Stomach (tissue), 9 donors: ENCODE results near the gene MKNK2. TPM values are rescaled to one million over a fixed set of nuclear protein-coding genes. Genes with fewer than 3 reads are reported as not detected.

Experiments
- DNase-seq, 2 donors: peaks; one replicate each; pipeline versions ENCODE4 v3.0.0 to v3.0.0-alpha.2; 2013 to 2019
- H3K27ac ChIP-seq, 5 donors: fragments of 200-600 bp in 4 of 5; sonication (generic) in 4 of 5; one replicate each; pipeline ENCODE4 v1.5.1; 2013 to 2019; ENCODE audit warnings: mild to moderate bottlenecking in 1 of 5, moderate library complexity in 1 of 5
- H3K27me3 ChIP-seq, 3 donors: fragments of 200-600 bp; sonication (generic); one replicate each; pipeline ENCODE4 v1.5.1; 2017 to 2019; ENCODE audit warnings: mixed run types in 1 of 3
- H3K36me3 ChIP-seq, 4 donors: fragments of 200-600 bp; sonication (generic); 1 replicate in 3 of 4; 2 replicates in 1 of 4; pipeline ENCODE4 v1.5.1; 2016 to 2019
- H3K4me1 ChIP-seq, 4 donors: fragments of 200-600 bp; sonication (generic); one replicate each; pipeline ENCODE4 v1.5.1; 2016 to 2019
- H3K4me3 ChIP-seq, 4 donors: fragments of 200-600 bp; sonication (generic) in 3 of 4; one replicate each; pipeline ENCODE4 v1.5.1; 2016 to 2019; ENCODE audit warnings: mild to moderate bottlenecking in 1 of 4
- H3K9me3 ChIP-seq, 4 donors: fragments of 200-600 bp; sonication (generic); one replicate each; pipeline ENCODE4 v1.5.1; 2016 to 2019
- EP300 ChIP-seq: sonication (generic); formaldehyde crosslinking; IDR thresholded peaks from one replicate; pipeline ENCODE4 v1.6.1; 2017; ENCODE audit warnings: antibody characterized with exemption
- POLR2A ChIP-seq, 4 donors: fragments of 450-650 bp; IDR thresholded peaks; one replicate each; pipeline ENCODE4 v1.6.1; 2016; ENCODE audit warnings: antibody characterized with exemption in 4 of 4, control low read depth in 2 of 4, mild to moderate bottlenecking in 1 of 4, moderate library complexity in 1 of 4
- POLR2AphosphoS5 ChIP-seq, 3 donors: sonication (generic); formaldehyde crosslinking; IDR thresholded peaks; one replicate each; pipeline ENCODE4 v1.6.1; 2016; ENCODE audit warnings: antibody characterized with exemption in 3 of 3
- WGBS, 5 donors: extraction: QIAGEN DNeasy Blood & Tissue Kit in 3 of 5; methylation state at CpG; one replicate each; pipeline versions ENCODE4 v1.1.5 to v1.1.7; 2013 to 2018; 5-methylcytosine and 5-hydroxymethylcytosine counted together
- intact Hi-C: fragments of 100-400 bp; cut with DNase I; formaldehyde crosslinking; loops from one replicate; pipeline ENCODE4 v1.15.1; 2023; ENCODE audit warnings: low total_unique reads
- polyA plus RNA-seq, 3 donors: library from polyadenylated mRNA; stranded (reverse); fragments of 200-250 nt; gene quantifications; one replicate each; pipeline ENCODE4 v1.2.3, GENCODE V29; 2013
- total RNA-seq, 5 donors: library from RNA; depleted of rRNA; stranded (reverse); fragments of >200 nt; gene quantifications; one replicate each; pipeline versions ENCODE4 v1.1.0 to v1.2.3, GENCODE V29; 2014 to 2016
- TF ChIP-seq, protein P1 (sequence below), 7 experiments: fragments of 450-650 bp in 4 of 7; fragments of 200-600 bp in 3 of 7; sonication (generic) in 3 of 7; IDR thresholded peaks; one replicate each; pipeline ENCODE4 v1.5.1; 2016 to 2019; ENCODE audit warnings: antibody characterized with exemption in 7 of 7, control low read depth in 2 of 7, mild to moderate bottlenecking in 1 of 7
- donor health status: healthy with polysubstance abuse.
- donor health status: Bipolar disorder and iron deficiency.
- donor health status: healthy.

Gene MKNK2
- total and polyA plus RNA-seq, 8 donors: 38.7 to 192 (median 113) TPM

- intact Hi-C loops: loop anchor here (10.0 kb wide), 1 partner anchor 78 kb away; no protein-coding TSS in a partner anchor
- Histone ChIP-seq H3K27ac (no peak overlapping the region), H3K9me3 (no peaks in the 10 kb centered on the region), H3K27me3 (no peaks in the 10 kb centered on the region), H3K4me1 (peaks cover 23 to 39% (median 30%) of the 10 kb centered on the region in 4 donors), H3K4me3 (no peak overlapping the region), H3K36me3 (peaks cover 0 to 16% (median 4%) of the 10 kb centered on the region in 4 donors)
- no peak for TF ChIP-seq EP300
- TF ChIP-seq POLR2AphosphoS5 (IDR thresholded peaks at IDR 0.05): no peak
- no peak for TF ChIP-seq POLR2A (IDR thresholded peaks at IDR 0.05)
- TF ChIP-seq, protein P1, sequence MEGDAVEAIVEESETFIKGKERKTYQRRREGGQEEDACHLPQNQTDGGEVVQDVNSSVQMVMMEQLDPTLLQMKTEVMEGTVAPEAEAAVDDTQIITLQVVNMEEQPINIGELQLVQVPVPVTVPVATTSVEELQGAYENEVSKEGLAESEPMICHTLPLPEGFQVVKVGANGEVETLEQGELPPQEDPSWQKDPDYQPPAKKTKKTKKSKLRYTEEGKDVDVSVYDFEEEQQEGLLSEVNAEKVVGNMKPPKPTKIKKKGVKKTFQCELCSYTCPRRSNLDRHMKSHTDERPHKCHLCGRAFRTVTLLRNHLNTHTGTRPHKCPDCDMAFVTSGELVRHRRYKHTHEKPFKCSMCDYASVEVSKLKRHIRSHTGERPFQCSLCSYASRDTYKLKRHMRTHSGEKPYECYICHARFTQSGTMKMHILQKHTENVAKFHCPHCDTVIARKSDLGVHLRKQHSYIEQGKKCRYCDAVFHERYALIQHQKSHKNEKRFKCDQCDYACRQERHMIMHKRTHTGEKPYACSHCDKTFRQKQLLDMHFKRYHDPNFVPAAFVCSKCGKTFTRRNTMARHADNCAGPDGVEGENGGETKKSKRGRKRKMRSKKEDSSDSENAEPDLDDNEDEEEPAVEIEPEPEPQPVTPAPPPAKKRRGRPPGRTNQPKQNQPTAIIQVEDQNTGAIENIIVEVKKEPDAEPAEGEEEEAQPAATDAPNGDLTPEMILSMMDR (IDR thresholded peaks at IDR 0.05): no peak
- no peak for DNase-seq
- WGBS, 5 donors: 83 to 92% (median 89%) methylated on average over 21 of the region's 21 CpGs
Measured at GRCh38 chr19:2012941-2013682, 37.9 kb downstream of the MKNK2 start.

DNA sequence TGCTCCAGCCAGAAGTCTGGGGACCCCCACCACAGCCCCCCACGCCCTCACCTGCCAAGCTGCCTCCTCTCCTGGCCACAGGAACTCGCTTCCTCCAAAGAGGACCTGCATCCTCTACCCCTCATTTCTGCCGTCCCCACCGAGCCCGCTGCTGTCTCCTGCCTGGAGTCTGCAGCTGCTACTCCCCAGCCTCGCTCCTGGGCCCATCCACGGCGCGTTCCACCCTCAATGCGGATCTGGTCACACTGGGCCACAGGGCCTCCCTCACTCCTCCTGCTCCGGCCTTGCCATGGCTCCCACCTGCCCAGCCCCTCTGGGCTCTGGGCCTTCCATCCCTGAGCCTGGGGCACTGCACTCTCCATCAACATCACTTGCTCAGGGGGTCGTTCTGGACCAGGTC, 39.9 kb downstream of the MKNK2 start:
- intact Hi-C loops: loop anchor here (10.0 kb wide), 1 partner anchor 76 kb away; no protein-coding TSS in a partner anchor
- Histone ChIP-seq H3K4me1 (peaks cover 19 to 33% (median 24%) of the 10 kb centered on the region in 4 donors), H3K9me3 (no peaks in the 10 kb centered on the region), H3K27me3 (no peaks in the 10 kb centered on the region), H3K27ac (no peak overlapping the region), H3K36me3 (peaks cover 0 to 18% (median 4%) of the 10 kb centered on the region in 4 donors), H3K4me3 (no peak overlapping the region)
- no peak for TF ChIP-seq POLR2A (IDR thresholded peaks at IDR 0.05)
- TF ChIP-seq EP300: no peak
- TF ChIP-seq, protein P1 (IDR thresholded peaks at IDR 0.05): no peak
- TF ChIP-seq POLR2AphosphoS5 (IDR thresholded peaks at IDR 0.05): no peak
- WGBS, 5 donors: 89 to 94% (median 91%) methylated on average over 12 of the region's 12 CpGs
- DNase-seq: no peak

DNA sequence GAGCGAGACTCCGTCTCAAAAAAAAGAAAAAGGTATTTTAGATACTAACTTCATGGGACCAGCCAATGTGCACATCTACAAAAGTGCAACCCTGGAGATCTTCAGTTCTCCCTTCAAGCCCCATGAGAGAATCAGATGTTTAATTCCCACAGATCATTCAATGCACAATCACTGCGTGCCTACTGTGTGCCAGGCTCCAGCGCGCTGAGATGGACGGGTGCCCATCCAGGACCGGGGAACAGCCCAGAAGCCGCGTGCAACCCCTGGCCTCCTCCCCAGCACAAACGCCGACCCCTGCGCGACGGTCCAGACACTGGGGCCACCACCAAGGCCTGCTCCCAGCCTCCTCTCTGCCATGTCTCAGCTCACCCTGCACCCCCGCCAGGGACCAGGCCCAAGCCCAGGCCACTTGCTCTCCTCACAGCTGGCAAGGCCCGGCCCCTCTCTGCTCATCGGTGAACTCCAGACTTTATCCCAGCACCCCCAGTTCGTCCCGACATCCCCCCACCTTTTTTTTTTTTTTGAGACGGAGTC, 40.8 kb downstream of the MKNK2 start:
- no peak for DNase-seq
- Histone ChIP-seq H3K9me3 (no peaks in the 10 kb centered on the region), H3K36me3 (peaks cover 0 to 21% (median 4%) of the 10 kb centered on the region in 4 donors), H3K4me3 (no peak overlapping the region), H3K27me3 (no peaks in the 10 kb centered on the region), H3K27ac (no peak overlapping the region), H3K4me1 (peaks cover 19 to 31% (median 22%) of the 10 kb centered on the region in 4 donors)
- TF ChIP-seq, protein P1 (IDR thresholded peaks at IDR 0.05): no peak
- TF ChIP-seq EP300: no peak
- TF ChIP-seq POLR2A (IDR thresholded peaks at IDR 0.05): no peak
- no peak for TF ChIP-seq POLR2AphosphoS5 (IDR thresholded peaks at IDR 0.05)
- 88 to 95% (median 95%) methylated on average over 20 of the region's 20 CpGs for WGBS, 5 donors
- intact Hi-C loops: loop anchor here (10.0 kb wide), 1 partner anchor 75 kb away; no protein-coding TSS in a partner anchor

GRCh38 chr19:2003874-2004273, 47.2 kb downstream of the MKNK2 start:
- TF ChIP-seq EP300: no peak
- TF ChIP-seq POLR2AphosphoS5 (IDR thresholded peaks at IDR 0.05): no peak
- no peak for TF ChIP-seq POLR2A (IDR thresholded peaks at IDR 0.05)
- TF ChIP-seq, protein P1 (IDR thresholded peaks at IDR 0.05): no peak
- Histone ChIP-seq H3K36me3 (peaks cover 10 to 71% (median 49%) of the 10 kb centered on the region in 4 donors), H3K4me1 (no peaks in the 10 kb centered on the region), H3K27ac (no peak overlapping the region), H3K4me3 (no peak overlapping the region), H3K9me3 (no peaks in the 10 kb centered on the region), H3K27me3 (no peaks in the 10 kb centered on the region)
- WGBS, 5 donors: 83 to 96% (median 95%) methylated on average over 4 of the region's 4 CpGs
- DNase-seq: no peak
- intact Hi-C loops: no loop called here
